Gastrocnemius medialis (tissue), 4 donors: ENCODE results near the gene CCDC183. TPM values are rescaled to one million over a fixed set of nuclear protein-coding genes. Genes with fewer than 3 reads are reported as not detected.

ENCODE experiments used
- ATAC-seq, 2 donors: fragments of 150-250 bp; one replicate each; pipeline ENCODE4 v1.9.1; 2016
- DNase-seq, 2 donors: peaks; one replicate each; pipeline ENCODE4 v3.0.0-alpha.2; 2019
- H3K27ac ChIP-seq, 4 donors: fragments of 200-600 bp; sonication (generic); 1 replicate in 1 of 4; 2 replicates in 3 of 4; pipeline ENCODE4 v1.5.1; 2016 to 2018; ENCODE audit warnings: mild to moderate bottlenecking in 2 of 4, moderate library complexity in 1 of 4
- H3K27me3 ChIP-seq, 3 donors: fragments of 200-600 bp; sonication (generic) in 2 of 3; 1 replicate in 1 of 3; 2 replicates in 2 of 3; pipeline versions ENCODE4 v1.5.1 to v1.6.0; 2016 to 2019; ENCODE audit warnings: mild to moderate bottlenecking in 1 of 3, moderate library complexity in 1 of 3
- H3K36me3 ChIP-seq, 2 donors: fragments of 200-600 bp; sonication (generic) in 1 of 2; one replicate each; pipeline ENCODE4 v1.5.1; 2017 to 2018
- H3K4me1 ChIP-seq, 2 donors: fragments of 200-600 bp; sonication (generic) in 1 of 2; one replicate each; pipeline ENCODE4 v1.5.1; 2016 to 2017; ENCODE audit warnings: mild to moderate bottlenecking in 2 of 2
- H3K4me3 ChIP-seq, 4 donors: fragments of 200-600 bp; sonication (generic) in 3 of 4; 1 replicate in 1 of 4; 2 replicates in 3 of 4; pipeline ENCODE4 v1.5.1; 2016 to 2019; ENCODE audit warnings: mild to moderate bottlenecking in 2 of 4
- H3K9me3 ChIP-seq, 3 donors: fragments of 200-600 bp; sonication (generic) in 2 of 3; 1 replicate in 1 of 3; 2 replicates in 2 of 3; pipeline ENCODE4 v1.5.1; 2016 to 2019
- CTCF ChIP-seq, 5 experiments: fragments of 450-650 bp in 3 of 5; fragments of 200-600 bp in 2 of 5; sonication (generic) in 2 of 5; IDR thresholded peaks in 4 of 5; conservative IDR thresholded peaks in 1 of 5; 1 replicate in 4 of 5; 2 replicates in 1 of 5; pipeline ENCODE4 v1.5.1; 2016 to 2019; ENCODE audit warnings: antibody characterized with exemption in 5 of 5, mild to moderate bottlenecking in 3 of 5, moderate library complexity in 3 of 5
- POLR2A ChIP-seq, 2 donors: fragments of 450-650 bp; IDR thresholded peaks; one replicate each; pipeline ENCODE4 v1.6.1; 2017; ENCODE audit warnings: antibody characterized with exemption in 2 of 2, mild to moderate bottlenecking in 2 of 2, moderate library complexity in 2 of 2
- in situ Hi-C, 4 donors: fragments of 200-750 bp; cut with MboI; loops; one replicate each; pipeline versions ENCODE4 v1.15.0 to v1.8.0; 2017; ENCODE audit warnings: low sequenced_read_pairs in 4 of 4
- intact Hi-C: fragments of 100-400 bp; cut with DNase I; formaldehyde crosslinking; loops from one replicate; pipeline ENCODE4 v1.15.1; 2023; ENCODE audit warnings: low total_unique reads
- total RNA-seq, 4 donors: library from RNA; depleted of rRNA; stranded (reverse); fragments of >200 nt; gene quantifications; one replicate each; pipeline versions ENCODE4 v1.1.0 to v1.2.3, GENCODE V29; 2016

CCDC183 gene
- total RNA-seq, 4 donors from 2014 or later: 0.31 TPM; not detected in 3

- Histone ChIP-seq H3K9me3 (no peaks in the 10 kb centered on the region), H3K4me3 (no peak overlapping the region), H3K36me3 (peaks cover 0 to 12% of the 10 kb centered on the region in 2 donors), H3K27ac (no peak overlapping the region), H3K27me3 (no peaks in the 10 kb centered on the region), H3K4me1 (peaks cover 23 to 37% of the 10 kb centered on the region in 2 donors)
- ATAC-seq (no peak), DNase-seq (peak in 1 of 2 donors; percentile 13)
- intact Hi-C loops: loop anchor here (1.0 to 2.0 kb wide), 2 partner anchors 19 kb away; no protein-coding TSS in a partner anchor
- in situ Hi-C loops: no loop called here
- no peak for TF ChIP-seq CTCF (IDR thresholded peaks at IDR 0.05 in 4 of 5, conservative IDR thresholded peaks at IDR 0.05 in 1 of 5)
- no peak for TF ChIP-seq POLR2A (IDR thresholded peaks at IDR 0.05)
These were observed 58.1 kb downstream of the CCDC183 start for GRCh38 chr9:136854113-136854841.

GRCh38 chr9:136854842-136855460 is 58.8 kb downstream of the CCDC183 start:
- in situ Hi-C loops (no loop called here), intact Hi-C loops (loop anchor here (1.0 to 2.0 kb wide), 2 partner anchors 18 to 20 kb away; no protein-coding TSS in a partner anchor)
- no peak for ATAC-seq
- Histone ChIP-seq H3K9me3 (no peaks in the 10 kb centered on the region), H3K27me3 (no peaks in the 10 kb centered on the region), H3K36me3 (peaks cover 0 to 12% of the 10 kb centered on the region in 2 donors), H3K27ac (no peak overlapping the region), H3K4me3 (no peak overlapping the region), H3K4me1 (peaks cover 22 to 34% of the 10 kb centered on the region in 2 donors)
- TF ChIP-seq POLR2A (IDR thresholded peaks at IDR 0.05) (no peak), CTCF (IDR thresholded peaks at IDR 0.05 in 4 of 5, conservative IDR thresholded peaks at IDR 0.05 in 1 of 5) (no peak)
- peak in 1 of 2 donors; percentile 12 for DNase-seq

GRCh38 chr9:136855461-136856078 is 59.4 kb downstream of the CCDC183 start:
- no peak overlapping the region for H3K4me3 ChIP-seq
- peaks cover 16 to 28% of the 10 kb centered on the region in 2 donors for H3K4me1 ChIP-seq
- peaks cover 0 to 11% of the 10 kb centered on the region in 2 donors for H3K36me3 ChIP-seq
- no peak for ATAC-seq
- no peak for TF ChIP-seq POLR2A (IDR thresholded peaks at IDR 0.05)
- no peak for TF ChIP-seq CTCF (IDR thresholded peaks at IDR 0.05 in 4 of 5, conservative IDR thresholded peaks at IDR 0.05 in 1 of 5)
- no peak overlapping the region for H3K27ac ChIP-seq
- in situ Hi-C loops: no loop called here
- intact Hi-C loops: loop anchor here (2.0 kb wide), 1 partner anchor 17 kb away; no protein-coding TSS in a partner anchor
- no peaks in the 10 kb centered on the region for H3K9me3 ChIP-seq
- H3K27me3 ChIP-seq: no peaks in the 10 kb centered on the region
- no peak for DNase-seq

GRCh38 chr9:136856079-136856476 is 59.9 kb downstream of the CCDC183 start:
- ATAC-seq (no peak), DNase-seq (no peak)
- intact Hi-C loops (no loop called here), in situ Hi-C loops (no loop called here)
- peaks cover 12 to 23% of the 10 kb centered on the region in 2 donors for H3K4me1 ChIP-seq
- no peaks in the 10 kb centered on the region for H3K27me3 ChIP-seq
- H3K27ac ChIP-seq: no peak overlapping the region
- H3K36me3 ChIP-seq: peaks cover 0 to 9% of the 10 kb centered on the region in 2 donors
- TF ChIP-seq CTCF (IDR thresholded peaks at IDR 0.05 in 4 of 5, conservative IDR thresholded peaks at IDR 0.05 in 1 of 5) (no peak), POLR2A (IDR thresholded peaks at IDR 0.05) (no peak)
- no peaks in the 10 kb centered on the region for H3K9me3 ChIP-seq
- H3K4me3 ChIP-seq: no peak overlapping the region
